IMR-90 (cell line): Measurements from ENCODE around the gene MSRB1. TPM values are rescaled to one million over a fixed set of nuclear protein-coding genes. Genes with fewer than 3 reads are reported as not detected.

Source experiments
- ATAC-seq: fragments of 200-7000 bp; cut with Tn5 transposase; 2 replicates; pipeline ENCODE4 v1.9.1; 2020; ENCODE audit warnings: low read depth, mild to moderate bottlenecking, moderate library complexity
- BruUV-seq: library from RNA; stranded (reverse); fragments of 400-500 nt; replicated peaks from 2 replicates; lab custom pipeline; 2021; lab: Mats Ljungman, UMichigan
- CTCF ChIA-PET: fragments of 300-600 bp; formaldehyde crosslinking; extraction: SDS; loops from one replicate; lab custom pipeline; 2021; ENCODE audit warnings: antibody characterized with exemption; lab: Yijun Ruan, JAX
- POLR2A ChIA-PET: fragments of 300-600 bp; sonication (Branson Sonifier 250); formaldehyde crosslinking; loops from one replicate; lab custom pipeline; 2022; ENCODE audit warnings: antibody characterized with exemption; ENCODE audit not compliant: unreplicated experiment; lab: Charles Lee
- DNase-seq: peaks from one replicate; pipeline ENCODE4 v3.0.0; 2013
- H2AFZ ChIP-seq: replicated peaks from 2 replicates; pipeline ENCODE3; 2013; ENCODE audit warnings: low read length, mild to moderate bottlenecking; ENCODE audit not compliant: poor library complexity
- H2AK5ac ChIP-seq: 2 replicates; pipeline ENCODE4 v1.6.1; 2013; ENCODE audit warnings: low read depth, low read length, inconsistent platforms
- H2AK9ac ChIP-seq: replicated peaks from 2 replicates; pipeline ENCODE3; 2013; ENCODE audit warnings: mild to moderate bottlenecking, low read depth, low read length, moderate library complexity; ENCODE audit not compliant: poor library complexity
- H2BK120ac ChIP-seq: 2 replicates; pipeline ENCODE4 v1.6.1; 2013; ENCODE audit warnings: low read depth, low read length, inconsistent platforms
- H2BK15ac ChIP-seq: 3 replicates; pipeline ENCODE4 v1.6.1; 2013; ENCODE audit warnings: low read depth, low read length, inconsistent platforms
- H2BK20ac ChIP-seq: 2 replicates; pipeline ENCODE4 v1.6.1; 2013; ENCODE audit warnings: low read depth, mild to moderate bottlenecking, inconsistent platforms, low read length, moderate library complexity
- H2BK5ac ChIP-seq: 2 replicates; pipeline ENCODE4 v1.6.1; 2013; ENCODE audit warnings: mild to moderate bottlenecking, low read depth, low read length, inconsistent platforms; ENCODE audit not compliant: poor library complexity, severe bottlenecking
- H3K14ac ChIP-seq: replicated peaks from 2 replicates; pipeline ENCODE4 v1.6.1; 2013; ENCODE audit warnings: low read depth, low read length, inconsistent platforms
- H3K18ac ChIP-seq: 2 replicates; pipeline ENCODE4 v1.6.1; 2013; ENCODE audit warnings: low read depth, low read length, control low read depth
- H3K23ac ChIP-seq: 2 replicates; pipeline ENCODE4 v1.6.1; 2013; ENCODE audit warnings: low read depth, low read length, inconsistent platforms
- H3K27ac ChIP-seq: 2 replicates; pipeline ENCODE4 v1.5.1; 2013; ENCODE audit warnings: mild to moderate bottlenecking, control low read depth, low read length; ENCODE audit not compliant: insufficient read depth
- H3K27me3 ChIP-seq: 2 replicates; pipeline ENCODE4 v1.6.1; 2013; ENCODE audit warnings: low read length; ENCODE audit not compliant: control insufficient read depth, insufficient read depth
- H3K36me3 ChIP-seq: 2 replicates; pipeline ENCODE4 v1.6.1; 2013; ENCODE audit warnings: low read length, mixed read lengths; ENCODE audit not compliant: control insufficient read depth, insufficient read depth
- H3K4ac ChIP-seq: 2 replicates; pipeline ENCODE4 v1.6.1; 2013; ENCODE audit warnings: low read depth, low read length, inconsistent platforms
- H3K4me1 ChIP-seq: 2 replicates; pipeline ENCODE4 v1.6.1; 2013; ENCODE audit warnings: low read length, mixed read lengths; ENCODE audit not compliant: control insufficient read depth, insufficient read depth
- H3K4me2 ChIP-seq: 2 replicates; pipeline ENCODE4 v1.6.1; 2013; ENCODE audit warnings: low read depth, mild to moderate bottlenecking, control low read depth, low read length, moderate library complexity
- H3K4me3 ChIP-seq: 2 replicates; pipeline ENCODE4 v1.5.1; 2013; ENCODE audit warnings: low read depth, mild to moderate bottlenecking, control low read depth, low read length, moderate library complexity; ENCODE audit not compliant: insufficient read depth
- H3K56ac ChIP-seq: 2 replicates; pipeline ENCODE4 v1.6.1; 2013; ENCODE audit warnings: low read length, inconsistent platforms; ENCODE audit not compliant: insufficient read depth; ENCODE audit errors: extremely low read depth
- H3K79me1 ChIP-seq, 2 experiments: 2 replicates each; pipeline ENCODE4 v1.6.1; 2013; ENCODE audit warnings: low read length in 2 of 2, inconsistent platforms in 1 of 2, low read depth in 1 of 2
- H3K9ac ChIP-seq: 2 replicates; pipeline ENCODE4 v1.6.1; 2013; ENCODE audit warnings: low read depth, low read length, control low read depth
- H3K9me1 ChIP-seq: 2 replicates; pipeline ENCODE4 v1.6.1; 2013; ENCODE audit warnings: low read length, inconsistent platforms; ENCODE audit not compliant: insufficient read depth
- H3K9me3 ChIP-seq: 2 replicates; pipeline ENCODE4 v1.6.1; 2013; ENCODE audit warnings: low read length; ENCODE audit not compliant: control insufficient read depth, insufficient read depth
- H4K20me1 ChIP-seq: 2 replicates; pipeline ENCODE4 v1.6.1; 2013; ENCODE audit warnings: low read length, inconsistent platforms; ENCODE audit not compliant: insufficient read depth
- H4K5ac ChIP-seq: 2 replicates; pipeline ENCODE4 v1.6.1; 2013; ENCODE audit warnings: mild to moderate bottlenecking, low read depth, low read length, control low read depth
- H4K8ac ChIP-seq, 2 experiments: 2 replicates each; pipeline ENCODE4 v1.6.1; 2013; ENCODE audit warnings: low read depth in 2 of 2, low read length in 2 of 2, control low read depth in 1 of 2, inconsistent platforms in 1 of 2
- H4K91ac ChIP-seq: 2 replicates; pipeline ENCODE4 v1.6.1; 2013; ENCODE audit warnings: low read depth, low read length, inconsistent platforms; ENCODE audit not compliant: insufficient read depth
- BHLHE40 ChIP-seq: fragments of 150-350 bp; IDR thresholded peaks from 2 replicates; pipeline ENCODE4 v1.6.1; 2016; ENCODE audit warnings: mild to moderate bottlenecking, low read depth, low read length
- CEBPB ChIP-seq: IDR thresholded peaks from 2 replicates; pipeline ENCODE4 v1.6.1; 2012; ENCODE audit warnings: low read depth, low read length, improper control_type of control experiment
- FOS ChIP-seq: fragments of 150-350 bp; IDR thresholded peaks from 2 replicates; pipeline ENCODE4 v1.6.1; 2016; ENCODE audit warnings: low read depth, low read length
- MAFK ChIP-seq: IDR thresholded peaks from 2 replicates; pipeline ENCODE4 v1.6.1; 2012; ENCODE audit warnings: low read depth, low read length, improper control_type of control experiment
- MAZ ChIP-seq: IDR thresholded peaks from 2 replicates; pipeline ENCODE4 v1.6.1; 2012; ENCODE audit warnings: low read depth, mild to moderate bottlenecking, low read length, improper control_type of control experiment, moderate library complexity, borderline replicate concordance
- MXI1 ChIP-seq: IDR thresholded peaks from 2 replicates; pipeline ENCODE4 v1.6.1; 2012; ENCODE audit warnings: low read depth, mild to moderate bottlenecking, low read length, moderate library complexity, borderline replicate concordance
- NFE2L2 ChIP-seq: fragments of 150-350 bp; IDR thresholded peaks from 2 replicates; pipeline ENCODE4 v1.6.1; 2016; ENCODE audit warnings: low read depth, mild to moderate bottlenecking, low read length
- RAD21 ChIP-seq: IDR thresholded peaks from 2 replicates; pipeline ENCODE4 v1.6.1; 2012; ENCODE audit warnings: low read length, improper control_type of control experiment
- RCOR1 ChIP-seq: IDR thresholded peaks from 2 replicates; pipeline ENCODE4 v1.6.1; 2012; ENCODE audit warnings: mild to moderate bottlenecking, low read length, improper control_type of control experiment; ENCODE audit not compliant: insufficient replicate concordance
- RFX5 ChIP-seq: IDR thresholded peaks from 2 replicates; pipeline ENCODE4 v1.8.0; 2012; ENCODE audit warnings: low read depth, mild to moderate bottlenecking, low read length, moderate library complexity
- USF2 ChIP-seq: fragments of 150-350 bp; IDR thresholded peaks from 2 replicates; pipeline ENCODE4 v1.6.1; 2017; ENCODE audit warnings: mild to moderate bottlenecking, antibody characterized with exemption, low read length, low read depth
- WGBS, 2 experiments: methylation state at CpG; one replicate each; pipeline versions ENCODE4 v1.1.5 to v1.1.7; 2013; ENCODE audit warnings: missing lambda C conversion rate in 2 of 2; ENCODE audit not compliant: insufficient read length in 1 of 2; ENCODE audit errors: extremely low coverage in 2 of 2; 5-methylcytosine and 5-hydroxymethylcytosine counted together
- dilution Hi-C: fragments of 300-500 bp; cut with HindIII; formaldehyde crosslinking; loops from one replicate; pipeline ENCODE4 v1.14.3; 2018; ENCODE audit warnings: low sequenced_read_pairs; ENCODE audit not compliant: unreplicated experiment
- in situ Hi-C: fragments of 300-500 bp; cut with MboI; formaldehyde crosslinking; loops from 3 replicates; pipeline ENCODE4 v1.14.3; 2019; ENCODE audit warnings: low sequenced_read_pairs, inconsistent platforms, mixed read lengths
- intact Hi-C: fragments of 100-400 bp; cut with micrococcal nuclease; formaldehyde crosslinking; loops from 2 replicates; pipeline ENCODE4 v1.10.0; 2022
- polyA plus RNA-seq, 3 experiments: library from polyadenylated mRNA; depleted of rRNA; stranded (reverse); fragments of >200 nt; gene quantifications; 2 replicates each; pipeline ENCODE4 v1.2.3, GENCODE V29; 2012; ENCODE audit warnings: low replicate concordance in 1 of 3
- total RNA-seq: library from RNA; depleted of rRNA; stranded (reverse); fragments of >200 nt; gene quantifications from 2 replicates; pipeline ENCODE4 v1.2.3, GENCODE V29; 2012
- TF ChIP-seq, protein P1 (sequence below): conservative IDR thresholded peaks from 2 replicates; pipeline ENCODE4 v1.5.1; 2012; ENCODE audit warnings: mild to moderate bottlenecking, low read depth, low read length, improper control_type of control experiment

MSRB1 gene
- total and polyA plus RNA-seq, 2 of the 4 experiments (the other 2 are of a cell fraction) = 17.0 to 32.3 TPM

GRCh38 chr16:1983544-1984346, 40.7 kb upstream of the MSRB1 start, which contains the start of gene GFER (continued):
- no peak for TF ChIP-seq USF2

DNA sequence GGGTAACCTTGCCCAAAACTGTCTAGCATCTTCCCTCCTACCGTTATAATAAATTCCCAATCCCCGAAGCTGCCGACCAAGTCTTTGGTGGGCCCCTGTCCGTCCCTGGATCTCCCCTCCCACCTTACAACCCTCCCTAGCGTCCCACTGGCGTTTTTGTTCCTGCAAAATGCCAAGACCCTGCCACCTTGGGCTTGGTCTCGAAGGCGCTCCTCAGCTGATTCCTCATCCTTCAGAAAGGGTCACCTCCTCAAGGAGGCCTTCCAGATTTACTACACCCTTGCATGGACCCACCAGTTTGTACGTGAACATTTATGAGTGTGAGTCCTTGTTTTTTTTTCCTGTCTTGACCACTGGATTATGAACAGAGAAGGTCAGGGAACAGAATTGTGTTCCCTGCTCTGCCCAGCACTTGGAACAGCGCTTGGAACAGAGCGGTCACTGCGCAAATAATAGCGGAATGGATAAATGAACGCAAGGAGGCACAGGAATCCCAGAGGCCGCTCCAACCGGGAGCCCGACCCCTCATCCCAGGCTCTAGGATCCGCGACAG, 40.1 kb upstream of the MSRB1 start:
- no peak overlapping the region; the same call in 1 of the 2 replicates for H4K91ac ChIP-seq
- H3K9ac ChIP-seq = no peak overlapping the region
- H2AFZ ChIP-seq = peak overlapping the region; percentile 94
- no peaks in the 10 kb centered on the region for H3K9me3 ChIP-seq
- DNase-seq (no peak), ATAC-seq (no peak)
- H2AK5ac ChIP-seq = peak overlapping the region; percentile 34
- WGBS, 2 experiments = 25% methylated on average over 9 of the region's 19 CpGs; no CpG with 5 or more reads in 1 of the 2 experiments
- BruUV-seq = no TSS peak
- dilution Hi-C loops (no loop called here), in situ Hi-C loops (no loop called here), intact Hi-C loops (no loop called here)
- peaks cover 21 to 29% of the 10 kb centered on the region in 2 experiments for H3K79me1 ChIP-seq
- H3K4me2 ChIP-seq = peak overlapping the region; percentile 92
- no peak overlapping the region for H4K5ac ChIP-seq
- no peaks in the 10 kb centered on the region; the same call in none of the 2 replicates for H4K20me1 ChIP-seq
- no peak overlapping the region for H2BK120ac ChIP-seq
- H4K8ac ChIP-seq = no peak overlapping the region
- ChIA-PET POLR2A (no interaction called here), CTCF (interaction anchor here (0.7 kb wide), 1 partner anchor 173 kb away, joined by 5 read pairs; no protein-coding TSS in a partner anchor)
- no peak overlapping the region for H2BK20ac ChIP-seq
- no peak overlapping the region for H3K14ac ChIP-seq
- H3K23ac ChIP-seq = peak overlapping the region; percentile 79
- peaks cover 25% of the 10 kb centered on the region for H3K36me3 ChIP-seq
- no peak overlapping the region for H3K56ac ChIP-seq
- H3K4me3 ChIP-seq = peak overlapping the region; percentile 76
- H3K27me3 ChIP-seq = peaks cover 31% of the 10 kb centered on the region; the same call in 1 of the 2 replicates
- H3K18ac ChIP-seq = no peak overlapping the region
- no peak overlapping the region for H2BK5ac ChIP-seq
- H2BK15ac ChIP-seq = no peak overlapping the region
- H3K27ac ChIP-seq = no peak overlapping the region
- H2AK9ac ChIP-seq = no peak overlapping the region
- H3K4ac ChIP-seq = no peak overlapping the region
- H3K9me1 ChIP-seq = peaks cover 9% of the 10 kb centered on the region
- H3K4me1 ChIP-seq = peaks cover 8% of the 10 kb centered on the region
- no peak for TF ChIP-seq BHLHE40
- TF ChIP-seq, protein P1, sequence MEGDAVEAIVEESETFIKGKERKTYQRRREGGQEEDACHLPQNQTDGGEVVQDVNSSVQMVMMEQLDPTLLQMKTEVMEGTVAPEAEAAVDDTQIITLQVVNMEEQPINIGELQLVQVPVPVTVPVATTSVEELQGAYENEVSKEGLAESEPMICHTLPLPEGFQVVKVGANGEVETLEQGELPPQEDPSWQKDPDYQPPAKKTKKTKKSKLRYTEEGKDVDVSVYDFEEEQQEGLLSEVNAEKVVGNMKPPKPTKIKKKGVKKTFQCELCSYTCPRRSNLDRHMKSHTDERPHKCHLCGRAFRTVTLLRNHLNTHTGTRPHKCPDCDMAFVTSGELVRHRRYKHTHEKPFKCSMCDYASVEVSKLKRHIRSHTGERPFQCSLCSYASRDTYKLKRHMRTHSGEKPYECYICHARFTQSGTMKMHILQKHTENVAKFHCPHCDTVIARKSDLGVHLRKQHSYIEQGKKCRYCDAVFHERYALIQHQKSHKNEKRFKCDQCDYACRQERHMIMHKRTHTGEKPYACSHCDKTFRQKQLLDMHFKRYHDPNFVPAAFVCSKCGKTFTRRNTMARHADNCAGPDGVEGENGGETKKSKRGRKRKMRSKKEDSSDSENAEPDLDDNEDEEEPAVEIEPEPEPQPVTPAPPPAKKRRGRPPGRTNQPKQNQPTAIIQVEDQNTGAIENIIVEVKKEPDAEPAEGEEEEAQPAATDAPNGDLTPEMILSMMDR = no peak
- no peak for TF ChIP-seq RFX5
- no peak for TF ChIP-seq RAD21
- no peak for TF ChIP-seq NFE2L2
- no peak for TF ChIP-seq RCOR1
- no peak for TF ChIP-seq CEBPB
- TF ChIP-seq FOS = no peak
- TF ChIP-seq MAZ = no peak
- no peak for TF ChIP-seq MAFK
- no peak for TF ChIP-seq MXI1
